ENCODE measurements around the gene MTCH2. TPM values are rescaled to one million over a fixed set of nuclear protein-coding genes. Genes with fewer than 3 reads are reported as not detected.
"Not testable (repeated sequence)": the region's sequence is repeated elsewhere in the genome, so short reads cannot be mapped to it uniquely, and the experiment has no call there.

Gene MTCH2
- total and polyA plus RNA-seq, 2 donors (not counting 1 experiment from before 2014, with no cell fraction given): 18.1 to 26.9 TPM

DNA sequence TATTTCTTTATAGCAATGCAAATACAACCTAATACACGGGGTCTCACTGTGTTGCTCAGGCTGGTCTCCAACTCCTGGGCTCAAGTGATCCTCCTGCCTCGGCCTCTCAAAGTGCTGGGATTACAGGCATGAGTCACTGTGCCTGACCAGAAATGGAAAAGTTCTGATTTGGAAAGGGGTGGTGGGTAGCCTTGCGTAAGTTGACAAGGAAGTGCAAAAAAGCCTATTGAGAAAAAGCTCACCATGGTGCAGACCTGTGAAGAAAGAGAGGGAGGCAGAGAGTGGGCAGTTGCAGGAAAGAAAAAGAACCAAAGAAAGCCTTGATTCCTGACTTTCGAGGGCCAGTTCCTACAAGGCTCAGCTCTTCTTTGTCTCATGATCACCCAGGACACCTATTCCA is 45.8 kb upstream of the MTCH2 start:
- Histone ChIP-seq H3K27ac (ENCODE audit: low read length in 2 of 2) (no peak overlapping the region), H3K9ac (ENCODE audit: low read length) (no peak overlapping the region), H3K36me3 (replicated peaks in 1 of 2; ENCODE audit: control extremely low read depth in 1 of 2, control insufficient read depth in 1 of 2, extremely low read depth in 1 of 2, insufficient read depth in 2 of 2, low read length in 1 of 2) (no peaks in the 10 kb centered on the region), H3K4me3 (ENCODE audit: control extremely low read depth in 1 of 5, extremely low read depth in 1 of 5, insufficient read depth in 1 of 5, low read depth in 2 of 5, low read length in 4 of 5) (no peak overlapping the region), H3K27me3 (replicated peaks in 1 of 4; ENCODE audit: control extremely low read depth in 1 of 4, control insufficient read depth in 3 of 4, insufficient read depth in 4 of 4, low read length in 3 of 4) (no peaks in the 10 kb centered on the region), H3K9me3 (ENCODE audit: control extremely low read depth in 1 of 3, control insufficient read depth in 2 of 3, insufficient read depth in 1 of 3, low read length in 2 of 3) (no peaks in the 10 kb centered on the region), H2AFZ (ENCODE audit: insufficient read depth, low read depth, low read length, poor library complexity, severe bottlenecking) (no peak overlapping the region), H3K4me2 (replicated peaks; ENCODE audit: low read depth, low read length, poor library complexity, severe bottlenecking) (no peak overlapping the region), H4K20me1 (ENCODE audit: control insufficient read depth, insufficient read depth, low read length, poor library complexity, severe bottlenecking) (no peaks in the 10 kb centered on the region), H3K4me1 (ENCODE audit: control insufficient read depth in 2 of 2, insufficient read depth in 2 of 2, low read length in 2 of 2) (peaks cover under 1 to 7% of the 10 kb centered on the region in 2 donors), H3K79me2 (ENCODE audit: control insufficient read depth, insufficient read depth, low read length) (no peaks in the 10 kb centered on the region)
- Mint-ChIP-seq H3K4me1 (no peaks in the 10 kb centered on the region), H3K9me3 (ENCODE audit: insufficient read depth) (no peaks in the 10 kb centered on the region), H3K27me3 (no peaks in the 10 kb centered on the region), H3K27ac (no peak overlapping the region), H3K4me3 (no peak overlapping the region)
- WGBS (ENCODE audit: insufficient coverage): 100% methylated on average over 1 of the region's 4 CpGs
- DNase-seq: no peak
- no peak for TF ChIP-seq EZH2 (IDR thresholded peaks at IDR 0.05; ENCODE audit: borderline replicate concordance, insufficient read depth, low read depth, low read length, poor library complexity, severe bottlenecking)
- TF ChIP-seq, protein P1, sequence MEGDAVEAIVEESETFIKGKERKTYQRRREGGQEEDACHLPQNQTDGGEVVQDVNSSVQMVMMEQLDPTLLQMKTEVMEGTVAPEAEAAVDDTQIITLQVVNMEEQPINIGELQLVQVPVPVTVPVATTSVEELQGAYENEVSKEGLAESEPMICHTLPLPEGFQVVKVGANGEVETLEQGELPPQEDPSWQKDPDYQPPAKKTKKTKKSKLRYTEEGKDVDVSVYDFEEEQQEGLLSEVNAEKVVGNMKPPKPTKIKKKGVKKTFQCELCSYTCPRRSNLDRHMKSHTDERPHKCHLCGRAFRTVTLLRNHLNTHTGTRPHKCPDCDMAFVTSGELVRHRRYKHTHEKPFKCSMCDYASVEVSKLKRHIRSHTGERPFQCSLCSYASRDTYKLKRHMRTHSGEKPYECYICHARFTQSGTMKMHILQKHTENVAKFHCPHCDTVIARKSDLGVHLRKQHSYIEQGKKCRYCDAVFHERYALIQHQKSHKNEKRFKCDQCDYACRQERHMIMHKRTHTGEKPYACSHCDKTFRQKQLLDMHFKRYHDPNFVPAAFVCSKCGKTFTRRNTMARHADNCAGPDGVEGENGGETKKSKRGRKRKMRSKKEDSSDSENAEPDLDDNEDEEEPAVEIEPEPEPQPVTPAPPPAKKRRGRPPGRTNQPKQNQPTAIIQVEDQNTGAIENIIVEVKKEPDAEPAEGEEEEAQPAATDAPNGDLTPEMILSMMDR (IDR thresholded peaks at IDR 0.05): no peak
- intact Hi-C loops (cut with micrococcal nuclease): no loop called here
- ChIA-PET POLR2A (no interaction called here), CTCF (interaction anchor here (0.6 kb wide), 1 partner anchor 161 kb away, joined by 3 read pairs; no protein-coding TSS in a partner anchor)
- ATAC-seq (ENCODE audit: low read depth): no peak

DNA sequence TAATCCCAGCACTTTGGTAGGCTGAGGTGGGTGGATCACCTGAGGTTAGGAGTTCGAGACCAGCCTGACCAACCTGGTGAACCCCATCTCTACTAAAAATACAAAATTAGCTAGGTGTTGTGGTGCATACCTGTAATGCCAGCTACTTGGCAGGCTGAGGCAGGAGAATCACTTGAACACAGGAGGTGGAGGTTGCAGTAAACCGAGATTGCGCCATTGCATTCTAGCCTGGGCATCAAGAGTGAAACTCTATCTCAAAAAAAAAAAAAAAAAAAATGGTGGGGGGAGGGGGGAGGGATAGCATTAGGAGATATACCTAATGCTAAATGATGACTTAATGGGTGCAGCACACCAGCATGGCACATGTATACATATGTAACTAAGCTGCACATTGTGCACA is 44.3 kb upstream of the MTCH2 start:
- CTCF ChIA-PET: not testable (repeated sequence)
- no CpG with 5 or more reads among the region's 3 CpGs for WGBS (ENCODE audit: insufficient coverage)

More for the DNA sequence above, 44.3 kb upstream of the MTCH2 start:
- H3K36me3 ChIP-seq (replicated peaks in 1 of 2; ENCODE audit: control extremely low read depth in 1 of 2, control insufficient read depth in 1 of 2, extremely low read depth in 1 of 2, insufficient read depth in 2 of 2, low read length in 1 of 2); H3K9me3 ChIP-seq (ENCODE audit: control extremely low read depth in 1 of 3, control insufficient read depth in 2 of 3, insufficient read depth in 1 of 3, low read length in 2 of 3); H3K4me3 Mint-ChIP-seq; H3K4me1 Mint-ChIP-seq; H3K27me3 ChIP-seq (replicated peaks in 1 of 4; ENCODE audit: control extremely low read depth in 1 of 4, control insufficient read depth in 3 of 4, insufficient read depth in 4 of 4, low read length in 3 of 4); DNase-seq; ATAC-seq (ENCODE audit: low read depth); H3K27me3 Mint-ChIP-seq; H4K20me1 ChIP-seq (ENCODE audit: control insufficient read depth, insufficient read depth, low read length, poor library complexity, severe bottlenecking); POLR2A ChIA-PET; H3K4me3 ChIP-seq (ENCODE audit: control extremely low read depth in 1 of 5, extremely low read depth in 1 of 5, insufficient read depth in 1 of 5, low read depth in 2 of 5, low read length in 4 of 5); intact Hi-C loops (cut with micrococcal nuclease); H3K9ac ChIP-seq (ENCODE audit: low read length); H3K4me2 ChIP-seq (replicated peaks; ENCODE audit: low read depth, low read length, poor library complexity, severe bottlenecking); H2AFZ ChIP-seq (ENCODE audit: insufficient read depth, low read depth, low read length, poor library complexity, severe bottlenecking); H3K27ac ChIP-seq (ENCODE audit: low read length in 2 of 2); H3K79me2 ChIP-seq (ENCODE audit: control insufficient read depth, insufficient read depth, low read length); H3K27ac Mint-ChIP-seq; H3K9me3 Mint-ChIP-seq (ENCODE audit: insufficient read depth): not testable (repeated sequence)
- peaks cover 12 to 15% of the 10 kb centered on the region in 2 donors for H3K4me1 ChIP-seq (ENCODE audit: control insufficient read depth in 2 of 2, insufficient read depth in 2 of 2, low read length in 2 of 2)
